PFSK-1 (cell line): ENCODE results near the gene SLC51A.

ENCODE experiments used
- POLR2AphosphoS5 ChIP-seq: IDR thresholded peaks from 2 replicates; pipeline ENCODE4 v1.6.1; 2012; ENCODE audit warnings: low read depth, mild to moderate bottlenecking, control low read depth, low read length, moderate library complexity
- REST ChIP-seq, 2 experiments: IDR thresholded peaks; 2 replicates each; pipeline versions ENCODE4 v1.6.1 to v1.8.0; 2011 to 2012; ENCODE audit warnings: low read depth in 2 of 2, low read length in 2 of 2, control low read depth in 1 of 2, inconsistent platforms in 1 of 2, mild to moderate bottlenecking in 1 of 2, moderate library complexity in 1 of 2; ENCODE audit not compliant: insufficient read depth in 1 of 2
- SIN3A ChIP-seq: IDR thresholded peaks from 2 replicates; pipeline ENCODE4 v1.6.1; 2012; ENCODE audit warnings: mild to moderate bottlenecking, low read length, moderate library complexity, borderline replicate concordance; ENCODE audit not compliant: insufficient read depth

- TF ChIP-seq REST (IDR thresholded peaks at IDR 0.05; ENCODE audit: insufficient read depth in 1 of 2, low read depth in 2 of 2, low read length in 2 of 2), result no peak
- TF ChIP-seq POLR2AphosphoS5, result no peak
- TF ChIP-seq SIN3A, result no peak
Measured at GRCh38 chr3:196166741-196167140, 49.6 kb upstream of the SLC51A start.
